ENCODE measurements around the gene AIDA. TPM values are rescaled to one million over a fixed set of nuclear protein-coding genes. Genes with fewer than 3 reads are reported as not detected.

The AIDA gene
- total and polyA plus RNA-seq, 2 donors (not counting 1 experiment from before 2014, with no cell fraction given), result 67.9 to 153 TPM

GRCh38 chr1:222663431-222663934 is 48.8 kb downstream of the AIDA start:
- DNase-seq (ENCODE audit: low read depth in 2 of 2), result no peak
- Histone ChIP-seq H3K27me3 (ENCODE audit: control insufficient read depth, insufficient read depth, low read length) (no peaks in the 10 kb centered on the region), H3K4me2 (ENCODE audit: extremely low read depth, insufficient read depth, low read length) (no peak overlapping the region), H3K4me3 (replicated peaks in 1 of 4; ENCODE audit: control extremely low read depth in 1 of 4, insufficient read depth in 1 of 4, low read depth in 3 of 4, low read length in 4 of 4) (no peak overlapping the region), H3K36me3 (ENCODE audit: control insufficient read depth, insufficient read depth, low read length) (peaks cover 12% of the 10 kb centered on the region), H3K4me1 (ENCODE audit: control insufficient read depth, extremely low read depth, insufficient read depth, low read length) (peaks cover 6% of the 10 kb centered on the region), H3K79me2 (ENCODE audit: control insufficient read depth, insufficient read depth, low read length) (no peaks in the 10 kb centered on the region), H3K9ac (ENCODE audit: insufficient read depth, low read length) (no peak overlapping the region), H4K20me1 (ENCODE audit: control insufficient read depth, extremely low read depth, insufficient read depth, low read length) (no peaks in the 10 kb centered on the region), H2AFZ (ENCODE audit: low read length) (no peak overlapping the region), H3K9me3 (ENCODE audit: control insufficient read depth, insufficient read depth, low read depth, low read length) (no peaks in the 10 kb centered on the region), H3K27ac (ENCODE audit: insufficient read depth, low read length) (no peak overlapping the region)
- TF ChIP-seq CTCF (conservative IDR thresholded peaks at IDR 0.05 in 1 of 2, IDR thresholded peaks at IDR 0.05 in 1 of 2; ENCODE audit: low read depth in 1 of 2, low read length in 2 of 2) (no peak), EZH2 (IDR thresholded peaks at IDR 0.05; ENCODE audit: low read length, missing control alignments) (no peak)

- no peak overlapping the region for H3K9ac ChIP-seq (ENCODE audit: insufficient read depth, low read length)
- no peaks in the 10 kb centered on the region for H4K20me1 ChIP-seq (ENCODE audit: control insufficient read depth, extremely low read depth, insufficient read depth, low read length)
- peaks cover 2% of the 10 kb centered on the region for H3K4me1 ChIP-seq (ENCODE audit: control insufficient read depth, extremely low read depth, insufficient read depth, low read length)
- H2AFZ ChIP-seq (ENCODE audit: low read length), result no peak overlapping the region
- no peaks in the 10 kb centered on the region for H3K9me3 ChIP-seq (ENCODE audit: control insufficient read depth, insufficient read depth, low read depth, low read length)
- no peaks in the 10 kb centered on the region for H3K79me2 ChIP-seq (ENCODE audit: control insufficient read depth, insufficient read depth, low read length)
- no peak overlapping the region for H3K4me3 ChIP-seq (replicated peaks in 1 of 4; ENCODE audit: control extremely low read depth in 1 of 4, insufficient read depth in 1 of 4, low read depth in 3 of 4, low read length in 4 of 4)
- H3K27ac ChIP-seq (ENCODE audit: insufficient read depth, low read length), result no peak overlapping the region
- no peak for DNase-seq (ENCODE audit: low read depth in 2 of 2)
- no peaks in the 10 kb centered on the region for H3K27me3 ChIP-seq (ENCODE audit: control insufficient read depth, insufficient read depth, low read length)
- H3K4me2 ChIP-seq (ENCODE audit: extremely low read depth, insufficient read depth, low read length), result no peak overlapping the region
- H3K36me3 ChIP-seq (ENCODE audit: control insufficient read depth, insufficient read depth, low read length), result peaks cover 14% of the 10 kb centered on the region
- TF ChIP-seq EZH2 (IDR thresholded peaks at IDR 0.05; ENCODE audit: low read length, missing control alignments) (no peak), CTCF (conservative IDR thresholded peaks at IDR 0.05 in 1 of 2, IDR thresholded peaks at IDR 0.05 in 1 of 2; ENCODE audit: low read depth in 1 of 2, low read length in 2 of 2) (no peak)
These were observed 54.4 kb downstream of the AIDA start for GRCh38 chr1:222657899-222658298.

- no peak overlapping the region for H2AFZ ChIP-seq (ENCODE audit: low read length)
- H3K4me1 ChIP-seq (ENCODE audit: control insufficient read depth, extremely low read depth, insufficient read depth, low read length), result peaks cover 2% of the 10 kb centered on the region
- TF ChIP-seq EZH2 (IDR thresholded peaks at IDR 0.05; ENCODE audit: low read length, missing control alignments) (no peak), CTCF (conservative IDR thresholded peaks at IDR 0.05 in 1 of 2, IDR thresholded peaks at IDR 0.05 in 1 of 2; ENCODE audit: low read depth in 1 of 2, low read length in 2 of 2) (no peak)
- DNase-seq (ENCODE audit: low read depth in 2 of 2), result no peak
- H3K79me2 ChIP-seq (ENCODE audit: control insufficient read depth, insufficient read depth, low read length), result no peaks in the 10 kb centered on the region
- H3K9ac ChIP-seq (ENCODE audit: insufficient read depth, low read length), result no peak overlapping the region
- no peaks in the 10 kb centered on the region for H3K9me3 ChIP-seq (ENCODE audit: control insufficient read depth, insufficient read depth, low read depth, low read length)
- H3K4me2 ChIP-seq (ENCODE audit: extremely low read depth, insufficient read depth, low read length), result no peak overlapping the region
- H3K27me3 ChIP-seq (ENCODE audit: control insufficient read depth, insufficient read depth, low read length), result no peaks in the 10 kb centered on the region
- H3K36me3 ChIP-seq (ENCODE audit: control insufficient read depth, insufficient read depth, low read length), result peaks cover 15% of the 10 kb centered on the region
- no peak overlapping the region for H3K27ac ChIP-seq (ENCODE audit: insufficient read depth, low read length)
- H4K20me1 ChIP-seq (ENCODE audit: control insufficient read depth, extremely low read depth, insufficient read depth, low read length), result no peaks in the 10 kb centered on the region
- H3K4me3 ChIP-seq (replicated peaks in 1 of 4; ENCODE audit: control extremely low read depth in 1 of 4, insufficient read depth in 1 of 4, low read depth in 3 of 4, low read length in 4 of 4), result no peak overlapping the region
These were observed 55.7 kb downstream of the AIDA start for GRCh38 chr1:222656391-222657155.

Measured in fibroblast of lung (primary cell).